SW 1271 (cell line): ENCODE data around the gene TSPAN5.
"Not testable (repeated sequence)": the region's sequence is repeated elsewhere in the genome, so short reads cannot be mapped to it uniquely, and the experiment has no call there.

Experiments
- DNase-seq, 2 experiments: peaks; one replicate each; lab custom pipeline; 2025; lab: John Stamatoyannopoulos, UW

The TSPAN5 gene

DNA sequence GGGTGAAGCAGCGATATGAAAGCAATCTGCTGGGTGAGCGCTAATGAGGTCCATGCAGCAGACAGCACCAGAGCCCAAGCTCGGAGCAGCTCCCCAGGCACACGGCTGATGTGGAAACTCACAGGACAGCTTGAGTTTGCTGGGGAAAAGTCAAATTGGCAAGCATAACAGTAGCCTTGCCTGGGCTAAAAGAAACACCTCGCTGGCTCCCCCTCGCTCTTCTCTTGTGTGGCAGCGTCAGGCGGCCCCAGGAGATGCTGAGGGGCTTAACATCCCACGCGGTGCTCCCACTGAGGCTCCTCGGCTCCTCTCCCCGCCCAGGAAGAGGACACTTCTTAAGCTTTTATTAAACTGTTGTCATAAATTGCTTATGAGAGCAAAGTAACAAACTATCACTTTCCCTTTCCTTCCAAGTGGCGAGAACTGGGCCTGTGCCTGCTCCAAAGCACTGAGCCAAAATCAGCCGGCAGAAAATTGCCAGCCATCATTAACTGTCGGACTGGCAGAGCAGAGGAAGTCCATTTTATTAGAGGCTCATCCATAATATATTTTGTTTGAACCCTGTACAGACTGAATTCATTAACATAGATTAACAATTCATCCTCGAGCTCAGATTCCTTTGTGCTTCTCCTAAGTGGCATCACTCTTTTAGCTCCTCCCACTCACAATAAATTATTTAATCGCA lies 111.4 kb downstream of the TSPAN5 start:
- DNase-seq: no peak

DNA sequence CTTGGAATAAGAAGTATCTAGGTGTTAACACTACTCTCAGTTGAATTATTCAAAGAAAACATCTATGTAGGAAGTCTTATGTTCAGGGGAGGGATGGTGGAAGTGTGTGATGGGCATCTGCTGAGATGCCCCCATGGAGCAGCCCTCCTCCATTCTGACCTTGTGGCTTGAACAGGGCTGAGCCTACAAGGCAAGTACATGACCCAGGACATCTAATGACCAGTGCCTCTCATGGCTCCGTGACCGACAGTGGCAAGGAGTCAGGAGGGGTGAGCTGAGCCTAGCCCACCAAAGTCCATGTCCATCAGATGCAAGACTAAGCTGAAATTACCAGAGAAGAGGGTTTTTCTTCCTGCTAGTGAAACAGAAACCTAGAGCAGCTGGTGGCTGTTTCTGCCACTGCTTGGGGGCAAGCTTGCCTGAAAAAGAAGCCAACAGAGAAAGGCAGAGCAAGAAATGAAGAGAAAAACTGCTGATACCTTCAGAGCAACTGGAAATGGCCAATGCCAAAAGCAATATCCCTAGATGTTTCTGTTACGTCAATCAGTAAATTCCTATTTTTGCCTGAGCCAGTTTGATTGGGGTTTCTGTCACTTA lies 113.5 kb downstream of the TSPAN5 start:
- no peak for DNase-seq

DNA sequence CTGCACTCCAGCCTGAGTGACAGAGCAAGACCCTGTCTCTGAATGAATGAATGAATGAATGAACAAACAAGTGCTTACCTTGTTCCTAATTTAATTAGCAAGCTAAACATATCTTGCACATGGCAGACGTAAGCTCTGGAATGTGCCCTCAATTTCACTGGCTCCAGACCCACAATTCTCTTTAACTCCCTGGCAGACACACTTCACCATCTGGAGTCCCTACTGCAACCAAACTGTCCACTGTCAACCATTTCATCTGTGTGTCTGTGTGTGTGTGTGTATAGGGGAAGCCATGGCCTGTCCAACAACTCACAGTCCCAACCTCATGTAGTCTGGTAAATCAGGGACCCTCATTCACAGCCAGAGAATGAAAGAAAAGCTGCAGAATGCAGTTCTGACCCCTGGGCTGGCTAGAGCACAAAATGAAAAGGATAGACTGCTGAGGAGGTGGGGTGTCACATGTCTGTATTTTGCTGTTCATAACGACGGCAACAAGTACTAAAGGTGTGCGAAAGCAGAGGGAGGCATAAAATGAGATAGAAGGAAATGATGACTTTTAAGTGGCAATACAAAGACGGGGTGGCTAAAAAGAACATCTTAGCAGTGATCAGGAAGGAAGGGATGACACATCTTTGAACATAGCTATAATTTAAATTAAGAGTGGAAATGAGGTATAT lies 114.1 kb downstream of the TSPAN5 start:
- DNase-seq: no peak

- no peak for DNase-seq
These were observed 116.4 kb downstream of the TSPAN5 start for GRCh38 chr4:98542011-98542410.

DNA sequence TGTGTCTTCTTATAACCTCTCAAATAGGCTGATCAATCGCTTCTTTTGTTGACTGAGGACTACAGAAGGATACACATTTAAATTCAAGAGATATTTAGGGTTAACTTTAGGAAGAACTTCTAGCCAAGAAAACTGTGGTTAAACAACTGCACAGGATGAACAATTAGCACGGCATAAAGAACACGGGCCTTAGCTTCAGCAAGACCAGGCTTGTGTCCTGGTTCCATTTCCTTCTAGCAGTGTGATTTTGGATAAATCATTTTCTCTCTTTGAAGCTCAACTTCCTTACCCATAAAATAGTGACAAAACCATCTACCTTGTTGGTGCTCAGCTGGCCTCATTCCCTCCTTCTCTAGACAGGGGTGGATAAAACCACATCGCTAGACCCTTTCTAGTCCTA lies 117.6 kb downstream of the TSPAN5 start:
- no peak for DNase-seq

DNA sequence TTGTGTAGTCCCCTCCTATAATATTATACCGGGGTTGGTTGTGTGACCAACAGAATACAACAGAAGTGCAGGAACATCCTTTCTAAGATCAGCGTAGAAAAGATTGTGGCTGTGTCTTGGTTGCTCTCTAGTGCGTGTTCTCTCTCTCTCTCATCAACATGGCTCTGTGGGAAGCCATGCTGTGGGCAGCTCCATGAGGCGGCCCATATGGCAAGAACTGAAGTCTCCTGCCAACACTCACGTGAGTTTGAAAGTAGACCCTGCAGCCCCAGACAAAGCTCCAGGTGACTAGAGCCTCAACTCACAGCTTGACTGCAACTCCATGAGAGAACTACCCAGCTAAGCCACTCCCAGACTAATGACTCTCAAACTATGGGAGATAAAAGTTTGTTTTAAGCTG lies 118.7 kb downstream of the TSPAN5 start:
- DNase-seq: no peak

GRCh38 chr4:98539299-98539698 lies 119.1 kb downstream of the TSPAN5 start:
- DNase-seq: no peak

- no peak for DNase-seq
These were observed 121.8 kb downstream of the TSPAN5 start for GRCh38 chr4:98536631-98537030.

GRCh38 chr4:98534146-98534545 lies 124.3 kb downstream of the TSPAN5 start:
- not testable (repeated sequence) for DNase-seq

DNA sequence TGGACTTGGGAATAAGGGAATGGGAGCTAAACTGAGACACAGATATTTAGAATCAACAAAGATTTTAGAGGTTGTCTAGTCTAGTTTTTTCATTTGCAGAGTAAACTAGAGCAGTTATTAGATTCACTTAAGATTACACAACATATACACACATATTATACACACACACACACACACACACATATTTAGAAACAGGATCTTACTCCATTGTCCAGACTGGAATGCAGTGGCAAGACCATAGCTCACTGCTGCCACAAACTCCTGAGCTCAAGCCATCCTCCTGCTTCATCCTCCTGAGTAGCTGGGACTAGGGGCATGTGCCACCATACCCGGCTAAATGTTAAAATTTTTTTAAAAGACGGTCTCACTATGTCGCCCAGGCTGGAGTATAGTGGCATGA lies 127.8 kb downstream of the TSPAN5 start:
- DNase-seq: no peak

- no peak for DNase-seq
These were observed 128.3 kb downstream of the TSPAN5 start for GRCh38 chr4:98529970-98530569.

DNA sequence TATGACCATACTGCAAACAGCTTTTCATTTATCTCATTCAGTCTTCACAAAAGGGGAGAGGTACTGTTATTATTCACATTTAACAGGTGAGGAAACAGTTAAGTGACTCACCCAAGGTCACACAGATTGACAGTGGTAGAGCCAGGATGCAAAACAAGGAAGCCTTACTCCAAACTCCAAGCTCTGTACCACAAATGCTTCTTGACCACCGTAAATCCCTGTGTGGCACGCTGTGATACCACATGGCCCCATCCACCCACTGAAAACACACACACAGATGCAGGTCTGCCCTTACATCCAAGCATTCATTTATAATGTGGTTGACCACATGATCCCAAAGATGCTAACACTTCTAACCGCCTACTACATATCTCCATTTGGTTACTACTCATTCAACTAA lies 129.5 kb downstream of the TSPAN5 start:
- DNase-seq: no peak

- no peak for DNase-seq
These were observed 130.7 kb downstream of the TSPAN5 start for GRCh38 chr4:98527534-98528269.

DNA sequence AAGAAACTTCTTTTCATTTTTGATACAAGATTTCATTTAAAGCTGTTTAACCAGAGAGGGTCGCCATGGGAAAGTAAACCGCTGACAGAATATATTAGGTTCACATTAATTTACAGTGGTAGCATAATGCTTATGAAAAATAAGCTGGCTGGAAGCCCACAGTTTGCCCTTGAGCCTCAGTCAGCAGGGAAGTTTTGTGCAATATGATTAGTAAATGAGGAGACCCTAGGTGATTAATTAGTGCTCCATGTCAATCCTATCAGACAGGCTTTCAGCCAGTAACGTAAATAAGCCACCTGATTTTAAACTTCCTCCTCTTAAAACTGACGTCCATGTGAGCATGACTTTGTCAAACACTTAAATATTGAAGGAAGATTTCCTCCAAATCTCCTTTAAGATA lies 134.2 kb downstream of the TSPAN5 start:
- DNase-seq: no peak

DNA sequence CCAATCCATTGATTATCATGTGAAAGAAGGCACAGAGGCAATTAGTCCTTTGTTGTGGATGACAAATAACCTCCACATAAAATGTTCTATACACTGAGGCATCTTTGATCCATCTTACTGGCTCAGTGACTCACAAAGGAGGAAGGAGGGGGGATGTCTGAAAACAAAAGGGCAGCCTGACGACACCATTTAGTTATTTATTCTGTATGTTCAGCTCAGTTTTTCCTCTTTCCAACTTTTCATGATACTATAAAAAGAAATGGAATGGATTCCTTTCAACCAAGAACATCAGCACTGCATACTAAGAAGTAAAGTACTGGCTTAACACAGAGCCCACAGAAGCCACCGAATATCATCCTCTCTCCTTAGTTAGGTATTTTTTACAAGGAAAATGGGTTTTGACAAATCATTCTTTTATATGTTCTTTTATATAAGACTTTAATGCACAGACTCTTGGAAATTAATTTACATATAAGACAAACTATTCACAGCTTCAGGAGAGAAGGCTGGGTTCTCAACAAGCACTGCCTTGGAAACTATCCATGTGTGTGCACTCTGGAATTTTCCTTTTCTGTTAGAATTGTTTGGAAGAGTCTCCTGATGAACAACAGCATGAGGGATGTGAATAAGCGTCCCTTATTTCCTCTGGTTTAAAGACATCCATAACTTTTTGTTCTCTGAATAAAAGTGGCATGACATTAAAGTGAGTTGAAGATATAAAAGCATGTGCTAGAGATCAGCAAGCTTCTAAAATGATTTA lies 135.6 kb downstream of the TSPAN5 start:
- no peak for DNase-seq

DNA sequence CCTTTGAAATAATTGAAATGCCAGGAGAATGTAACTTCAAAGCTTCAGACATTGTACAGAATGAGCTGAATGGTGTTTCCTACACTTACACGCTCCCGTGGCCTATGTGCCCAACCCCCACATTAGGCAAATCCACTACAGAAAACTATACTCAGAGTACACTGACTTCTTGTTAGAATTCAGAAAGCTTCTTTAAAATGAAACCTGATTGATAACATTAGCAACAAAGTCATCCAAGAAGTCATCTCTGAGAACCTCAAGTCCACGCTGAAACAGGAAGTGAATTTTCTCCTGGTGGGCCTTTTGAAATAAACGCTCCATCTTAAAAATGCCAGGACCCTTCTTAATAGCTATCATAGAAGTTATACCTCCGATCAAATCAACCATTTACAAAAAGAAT lies 136.3 kb downstream of the TSPAN5 start:
- no peak for DNase-seq

- no peak for DNase-seq
These were observed 136.9 kb downstream of the TSPAN5 start for GRCh38 chr4:98521486-98521885.

- DNase-seq: no peak
These were observed 139.0 kb downstream of the TSPAN5 start for GRCh38 chr4:98519268-98519977.

- DNase-seq: no peak
These were observed 139.7 kb downstream of the TSPAN5 start for GRCh38 chr4:98518559-98519267.
